ENCODE data around the gene CASP7. TPM values are rescaled to one million over a fixed set of nuclear protein-coding genes. Genes with fewer than 3 reads are reported as not detected.
A peak's percentile ranks its signal among the peaks of the same experiment; 100 is the strongest.

Gene CASP7
- total RNA-seq, 1 donor = 8.6 TPM

GRCh38 chr10:113665806-113666354 lies 13.8 kb upstream of the CASP7 start:
- DNase-seq (ENCODE audit: low read depth in 2 of 3, low spot score in 2 of 3) = no peak

- peak in 1 of 3 donors; percentile 13 for DNase-seq (ENCODE audit: low read depth in 2 of 3, low spot score in 2 of 3)
Observed at GRCh38 chr10:113666682-113667252, 12.9 kb upstream of the CASP7 start.

GRCh38 chr10:113680190-113681111 lies 739 bp downstream of the CASP7 start:
- peak in 2 of 3 donors; percentile 78 to 91 for DNase-seq (ENCODE audit: low read depth in 2 of 3, low spot score in 2 of 3)

- no peak for DNase-seq (ENCODE audit: low read depth in 2 of 3, low spot score in 2 of 3)
Observed at GRCh38 chr10:113681533-113682470, 2.1 kb downstream of the CASP7 start.

GRCh38 chr10:113683300-113683699 lies 3.6 kb downstream of the CASP7 start:
- no peak for DNase-seq (ENCODE audit: low read depth in 2 of 3, low spot score in 2 of 3)

- DNase-seq (ENCODE audit: low read depth in 2 of 3, low spot score in 2 of 3) = no peak
Observed at GRCh38 chr10:113686028-113686427, 6.3 kb downstream of the CASP7 start.

- DNase-seq (ENCODE audit: low read depth in 2 of 3, low spot score in 2 of 3) = peak in 1 of 3 donors; percentile 41
Observed at GRCh38 chr10:113687037-113687436, 7.3 kb downstream of the CASP7 start.

- DNase-seq (ENCODE audit: low read depth in 2 of 3, low spot score in 2 of 3) = no peak
Observed at GRCh38 chr10:113689057-113689456, 9.3 kb downstream of the CASP7 start.

GRCh38 chr10:113689574-113689973 lies 9.9 kb downstream of the CASP7 start:
- no peak for DNase-seq (ENCODE audit: low read depth in 2 of 3, low spot score in 2 of 3)

GRCh38 chr10:113690749-113691148 lies 11.0 kb downstream of the CASP7 start:
- DNase-seq (ENCODE audit: low read depth in 2 of 3, low spot score in 2 of 3) = no peak

- DNase-seq (ENCODE audit: low read depth in 2 of 3, low spot score in 2 of 3) = no peak
Observed at GRCh38 chr10:113691381-113691780, 11.7 kb downstream of the CASP7 start.

GRCh38 chr10:113692271-113692670 lies 12.6 kb downstream of the CASP7 start:
- no peak for DNase-seq (ENCODE audit: low read depth in 2 of 3, low spot score in 2 of 3)

- DNase-seq (ENCODE audit: low read depth in 2 of 3, low spot score in 2 of 3) = peak in 1 of 3 donors; percentile 27
Observed at GRCh38 chr10:113693348-113693747, 13.6 kb downstream of the CASP7 start.

GRCh38 chr10:113695691-113696090 lies 16.0 kb downstream of the CASP7 start:
- no peak for DNase-seq (ENCODE audit: low read depth in 2 of 3, low spot score in 2 of 3)

- no peak for DNase-seq (ENCODE audit: low read depth in 2 of 3, low spot score in 2 of 3)
Observed at GRCh38 chr10:113697595-113697994, 17.9 kb downstream of the CASP7 start.

- DNase-seq (ENCODE audit: low read depth in 2 of 3, low spot score in 2 of 3) = peak in 2 of 3 donors; percentile 42 to 75
Observed at GRCh38 chr10:113704637-113705343, 25.1 kb downstream of the CASP7 start.

GRCh38 chr10:113705344-113705652 lies 25.6 kb downstream of the CASP7 start:
- no peak for DNase-seq (ENCODE audit: low read depth in 2 of 3, low spot score in 2 of 3)

GRCh38 chr10:113706623-113707022 lies 26.9 kb downstream of the CASP7 start:
- no peak for DNase-seq (ENCODE audit: low read depth in 2 of 3, low spot score in 2 of 3)

GRCh38 chr10:113708640-113709039 lies 28.9 kb downstream of the CASP7 start:
- no peak for DNase-seq (ENCODE audit: low read depth in 2 of 3, low spot score in 2 of 3)

GRCh38 chr10:113709221-113709838 lies 29.6 kb downstream of the CASP7 start:
- DNase-seq (ENCODE audit: low read depth in 2 of 3, low spot score in 2 of 3) = no peak

All from hematopoietic multipotent progenitor cell (in vitro differentiated cells).